ENCODE results near the gene BTNL3. TPM values are rescaled to one million over a fixed set of nuclear protein-coding genes. Genes with fewer than 3 reads are reported as not detected.

Gene BTNL3
- total and polyA plus RNA-seq, 9 of the 15 experiments (the other 6 are each of a cell fraction or from before 2014, with no cell fraction given) = 0.03 to 0.44 (median 0.04) TPM; not detected in 4

DNA sequence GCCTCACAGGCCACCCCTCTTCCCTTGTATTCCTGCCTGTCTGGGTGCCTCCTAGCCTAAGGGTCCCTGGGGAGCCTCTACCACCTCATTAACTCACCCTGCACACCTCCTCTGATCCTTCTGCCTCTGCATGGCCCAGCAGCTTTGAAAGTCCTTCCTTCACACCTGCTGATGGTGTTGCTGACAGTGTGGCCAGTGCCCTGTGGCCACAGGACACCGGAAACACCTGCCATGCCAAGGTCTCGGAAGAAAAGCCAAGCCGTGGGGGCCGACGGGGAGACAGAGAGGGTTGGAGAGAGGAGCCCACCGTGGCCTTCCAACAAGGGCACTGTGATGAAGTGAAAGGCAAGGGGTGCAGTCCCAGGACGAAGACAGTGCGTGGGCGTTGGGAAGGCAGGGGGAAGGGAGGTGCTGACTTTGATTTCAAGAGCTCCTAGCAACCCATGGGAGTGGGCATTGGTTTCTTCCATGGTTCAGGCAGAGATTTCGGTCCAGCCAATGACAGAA, 55.5 kb downstream of the BTNL3 start (continued):
- TF ChIP-seq, protein P1, sequence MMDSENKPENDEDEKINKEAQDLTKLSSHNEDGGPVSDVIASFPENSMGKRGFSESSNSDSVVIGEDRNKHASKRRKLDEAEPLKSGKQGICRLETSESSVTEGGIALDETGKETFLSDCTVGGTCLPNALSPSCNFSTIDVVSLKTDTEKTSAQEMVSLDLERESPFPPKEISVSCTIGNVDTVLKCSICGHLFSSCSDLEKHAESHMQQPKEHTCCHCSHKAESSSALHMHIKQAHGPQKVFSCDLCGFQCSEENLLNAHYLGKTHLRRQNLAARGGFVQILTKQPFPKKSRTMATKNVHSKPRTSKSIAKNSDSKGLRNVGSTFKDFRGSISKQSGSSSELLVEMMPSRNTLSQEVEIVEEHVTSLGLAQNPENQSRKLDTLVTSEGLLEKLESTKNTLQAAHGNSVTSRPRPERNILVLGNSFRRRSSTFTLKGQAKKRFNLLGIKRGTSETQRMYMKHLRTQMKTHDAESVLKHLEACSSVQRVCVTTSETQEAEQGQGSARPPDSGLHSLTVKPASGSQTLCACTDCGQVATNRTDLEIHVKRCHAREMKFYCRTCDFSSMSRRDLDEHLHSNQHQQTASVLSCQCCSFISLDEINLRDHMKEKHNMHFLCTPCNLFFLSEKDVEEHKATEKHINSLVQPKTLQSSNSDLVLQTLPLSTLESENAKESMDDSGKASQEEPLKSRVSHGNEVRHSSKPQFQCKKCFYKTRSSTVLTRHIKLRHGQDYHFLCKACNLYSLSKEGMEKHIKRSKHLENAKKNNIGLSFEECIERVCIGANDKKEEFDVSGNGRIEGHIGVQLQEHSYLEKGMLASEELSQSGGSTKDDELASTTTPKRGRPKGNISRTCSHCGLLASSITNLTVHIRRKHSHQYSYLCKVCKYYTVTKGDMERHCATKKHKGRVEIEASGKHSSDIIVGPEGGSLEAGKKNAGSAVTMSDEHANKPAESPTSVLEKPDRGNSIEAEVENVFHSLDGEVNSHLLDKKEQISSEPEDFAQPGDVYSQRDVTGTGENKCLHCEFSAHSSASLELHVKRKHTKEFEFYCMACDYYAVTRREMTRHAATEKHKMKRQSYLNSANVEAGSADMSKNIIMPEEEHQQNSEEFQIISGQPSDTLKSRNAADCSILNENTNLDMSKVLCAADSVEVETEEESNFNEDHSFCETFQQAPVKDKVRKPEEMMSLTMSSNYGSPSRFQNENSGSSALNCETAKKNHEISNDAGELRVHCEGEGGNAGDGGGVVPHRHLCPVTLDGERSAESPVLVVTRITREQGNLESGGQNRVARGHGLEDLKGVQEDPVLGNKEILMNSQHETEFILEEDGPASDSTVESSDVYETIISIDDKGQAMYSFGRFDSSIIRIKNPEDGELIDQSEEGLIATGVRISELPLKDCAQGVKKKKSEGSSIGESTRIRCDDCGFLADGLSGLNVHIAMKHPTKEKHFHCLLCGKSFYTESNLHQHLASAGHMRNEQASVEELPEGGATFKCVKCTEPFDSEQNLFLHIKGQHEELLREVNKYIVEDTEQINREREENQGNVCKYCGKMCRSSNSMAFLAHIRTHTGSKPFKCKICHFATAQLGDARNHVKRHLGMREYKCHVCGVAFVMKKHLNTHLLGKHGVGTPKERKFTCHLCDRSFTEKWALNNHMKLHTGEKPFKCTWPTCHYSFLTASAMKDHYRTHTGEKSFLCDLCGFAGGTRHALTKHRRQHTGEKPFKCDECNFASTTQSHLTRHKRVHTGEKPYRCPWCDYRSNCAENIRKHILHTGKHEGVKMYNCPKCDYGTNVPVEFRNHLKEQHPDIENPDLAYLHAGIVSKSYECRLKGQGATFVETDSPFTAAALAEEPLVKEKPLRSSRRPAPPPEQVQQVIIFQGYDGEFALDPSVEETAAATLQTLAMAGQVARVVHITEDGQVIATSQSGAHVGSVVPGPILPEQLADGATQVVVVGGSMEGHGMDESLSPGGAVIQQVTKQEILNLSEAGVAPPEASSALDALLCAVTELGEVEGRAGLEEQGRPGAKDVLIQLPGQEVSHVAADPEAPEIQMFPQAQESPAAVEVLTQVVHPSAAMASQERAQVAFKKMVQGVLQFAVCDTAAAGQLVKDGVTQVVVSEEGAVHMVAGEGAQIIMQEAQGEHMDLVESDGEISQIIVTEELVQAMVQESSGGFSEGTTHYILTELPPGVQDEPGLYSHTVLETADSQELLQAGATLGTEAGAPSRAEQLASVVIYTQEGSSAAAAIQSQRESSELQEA (IDR thresholded peaks at IDR 0.05; ENCODE audit: low read depth) = no peak
- TF ChIP-seq CREB5 (CRISPR knock-in tag; IDR thresholded peaks at IDR 0.05) (no peak), BRD4 (IDR thresholded peaks at IDR 0.05) (no peak), ZNF140 (CRISPR knock-in tag; IDR thresholded peaks at IDR 0.05) (no peak), CBX5 (IDR thresholded peaks at IDR 0.05; ENCODE audit: borderline replicate concordance, low read depth) (no peak), EGR1 (conservative IDR thresholded peaks at IDR 0.05) (peak; percentile 90), ZBTB8A (IDR thresholded peaks at IDR 0.05; ENCODE audit: partially characterized antibody) (no peak), RCOR1 (IDR thresholded peaks at IDR 0.05; ENCODE audit: borderline replicate concordance in 1 of 2, low read depth in 2 of 2, low read length in 2 of 2) (peak in 1 of 2 experiments; percentile 32; a peak in 1 of 4 replicates), KAT7 (CRISPR knock-in tag; IDR thresholded peaks at IDR 0.05; ENCODE audit: borderline replicate concordance) (no peak), ZBTB7A (IDR thresholded peaks at IDR 0.05; ENCODE audit: borderline replicate concordance, control insufficient read depth, low read depth, low read length) (no peak), XRCC5 (IDR thresholded peaks at IDR 0.05; ENCODE audit: low read depth, low read length) (no peak), ZNF77 (CRISPR knock-in tag; IDR thresholded peaks at IDR 0.05) (no peak)
- TF ChIP-seq, protein P2, sequence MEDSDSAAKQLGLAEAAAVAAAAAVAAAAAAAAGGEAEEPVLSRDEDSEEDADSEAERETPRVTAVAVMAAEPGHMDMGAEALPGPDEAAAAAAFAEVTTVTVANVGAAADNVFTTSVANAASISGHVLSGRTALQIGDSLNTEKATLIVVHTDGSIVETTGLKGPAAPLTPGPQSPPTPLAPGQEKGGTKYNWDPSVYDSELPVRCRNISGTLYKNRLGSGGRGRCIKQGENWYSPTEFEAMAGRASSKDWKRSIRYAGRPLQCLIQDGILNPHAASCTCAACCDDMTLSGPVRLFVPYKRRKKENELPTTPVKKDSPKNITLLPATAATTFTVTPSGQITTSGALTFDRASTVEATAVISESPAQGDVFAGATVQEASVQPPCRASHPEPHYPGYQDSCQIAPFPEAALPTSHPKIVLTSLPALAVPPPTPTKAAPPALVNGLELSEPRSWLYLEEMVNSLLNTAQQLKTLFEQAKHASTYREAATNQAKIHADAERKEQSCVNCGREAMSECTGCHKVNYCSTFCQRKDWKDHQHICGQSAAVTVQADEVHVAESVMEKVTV (CRISPR knock-in tag; IDR thresholded peaks at IDR 0.05) = no peak
